ENCODE results near the gene GLIS1.

GLIS1 gene

GRCh38 chr1:53781654-53782053 is 42.7 kb upstream of the GLIS1 start:
- H3K36me3 ChIP-seq (ENCODE audit: low read length), result peaks cover 40% of the 10 kb centered on the region
- H3K4me2 ChIP-seq (ENCODE audit: low read depth, low read length, poor library complexity, severe bottlenecking), result no peak overlapping the region
- H3K9ac ChIP-seq (ENCODE audit: low read length), result no peak overlapping the region
- H3K9me2 ChIP-seq (replicated peaks; ENCODE audit: insufficient read depth, low read length), result no peaks in the 10 kb centered on the region
- H2AFZ ChIP-seq (ENCODE audit: low read depth, low read length, severe bottlenecking), result no peak overlapping the region
- TF ChIP-seq CTCF (IDR thresholded peaks at IDR 0.05; ENCODE audit: insufficient read depth, low read length, poor library complexity, severe bottlenecking) (no peak), EZH2phosphoT487 (conservative IDR thresholded peaks at IDR 0.05; ENCODE audit: low read length) (no peak)
- H3K27me3 ChIP-seq (ENCODE audit: low read length), result no peaks in the 10 kb centered on the region
- no peaks in the 10 kb centered on the region for H3K9me3 ChIP-seq (ENCODE audit: insufficient read depth, low read length)
- H3K27ac ChIP-seq (ENCODE audit: low read depth, low read length), result no peak overlapping the region
- peaks cover 7% of the 10 kb centered on the region; the same call in 1 of the 2 replicates for H3F3A ChIP-seq (ENCODE audit: insufficient read depth)
- peaks cover 4% of the 10 kb centered on the region; the same call in 1 of the 2 replicates for H3K79me2 ChIP-seq (ENCODE audit: insufficient read depth, low read length)
- no peak overlapping the region for H3K4me3 ChIP-seq (ENCODE audit: insufficient read depth, low read length, poor library complexity, severe bottlenecking)
- H4K20me1 ChIP-seq (ENCODE audit: low read depth, low read length), result peaks cover 6% of the 10 kb centered on the region; the same call in 1 of the 2 replicates

GRCh38 chr1:53777272-53777671 is 38.3 kb upstream of the GLIS1 start:
- peaks cover 49% of the 10 kb centered on the region for H3K36me3 ChIP-seq (ENCODE audit: low read length)
- no peak for TF ChIP-seq CTCF (IDR thresholded peaks at IDR 0.05; ENCODE audit: insufficient read depth, low read length, poor library complexity, severe bottlenecking)
- TF ChIP-seq EZH2phosphoT487 (conservative IDR thresholded peaks at IDR 0.05; ENCODE audit: low read length), result no peak
- no peak overlapping the region for H3K9ac ChIP-seq (ENCODE audit: low read length)
- H3K27me3 ChIP-seq (ENCODE audit: low read length), result no peaks in the 10 kb centered on the region
- no peak overlapping the region for H3K4me2 ChIP-seq (ENCODE audit: low read depth, low read length, poor library complexity, severe bottlenecking)
- peaks cover 7% of the 10 kb centered on the region; the same call in 1 of the 2 replicates for H3F3A ChIP-seq (ENCODE audit: insufficient read depth)
- H3K9me3 ChIP-seq (ENCODE audit: insufficient read depth, low read length), result no peaks in the 10 kb centered on the region
- H4K20me1 ChIP-seq (ENCODE audit: low read depth, low read length), result peaks cover 11% of the 10 kb centered on the region
- no peak overlapping the region for H2AFZ ChIP-seq (ENCODE audit: low read depth, low read length, severe bottlenecking)
- H3K4me3 ChIP-seq (ENCODE audit: insufficient read depth, low read length, poor library complexity, severe bottlenecking), result no peak overlapping the region
- H3K79me2 ChIP-seq (ENCODE audit: insufficient read depth, low read length), result peaks cover 4% of the 10 kb centered on the region; the same call in 1 of the 2 replicates
- H3K9me2 ChIP-seq (replicated peaks; ENCODE audit: insufficient read depth, low read length), result no peaks in the 10 kb centered on the region
- H3K27ac ChIP-seq (ENCODE audit: low read depth, low read length), result no peak overlapping the region

- Histone ChIP-seq H3K79me2 (ENCODE audit: insufficient read depth, low read length) (no peaks in the 10 kb centered on the region), H3K9me2 (replicated peaks; ENCODE audit: insufficient read depth, low read length) (no peaks in the 10 kb centered on the region), H3K27me3 (ENCODE audit: low read length) (no peaks in the 10 kb centered on the region), H3F3A (ENCODE audit: insufficient read depth) (no peaks in the 10 kb centered on the region), H3K4me3 (ENCODE audit: insufficient read depth, low read length, poor library complexity, severe bottlenecking) (no peak overlapping the region), H4K20me1 (ENCODE audit: low read depth, low read length) (peaks cover 4% of the 10 kb centered on the region), H3K27ac (ENCODE audit: low read depth, low read length) (no peak overlapping the region), H2AFZ (ENCODE audit: low read depth, low read length, severe bottlenecking) (no peak overlapping the region), H3K36me3 (ENCODE audit: low read length) (peaks cover 62% of the 10 kb centered on the region), H3K9me3 (ENCODE audit: insufficient read depth, low read length) (no peaks in the 10 kb centered on the region), H3K9ac (ENCODE audit: low read length) (no peak overlapping the region), H3K4me2 (ENCODE audit: low read depth, low read length, poor library complexity, severe bottlenecking) (no peak overlapping the region)
- TF ChIP-seq CTCF (IDR thresholded peaks at IDR 0.05; ENCODE audit: insufficient read depth, low read length, poor library complexity, severe bottlenecking), result no peak
- TF ChIP-seq EZH2phosphoT487 (conservative IDR thresholded peaks at IDR 0.05; ENCODE audit: low read length), result no peak
Measured at GRCh38 chr1:53771648-53772047, 32.7 kb upstream of the GLIS1 start.
